Activated CD4-positive, alpha-beta memory T cell treated with anti-CD3 and anti-CD28 coated beads for 36 hours (primary cell): ENCODE data around the gene SLC25A23. TPM values are rescaled to one million over a fixed set of nuclear protein-coding genes. Genes with fewer than 3 reads are reported as not detected.
A peak's percentile ranks its signal among the peaks of the same experiment; 100 is the strongest.
"Not testable (repeated sequence)": the region's sequence is repeated elsewhere in the genome, so short reads cannot be mapped to it uniquely, and the experiment has no call there.

Source experiments
- CTCF ChIA-PET: fragments of 350-600 bp; sonication (Branson Sonifier 250); formaldehyde crosslinking; loops from one replicate; lab custom pipeline; 2021; ENCODE audit warnings: antibody characterized with exemption, inconsistent platforms; lab: Charles Lee
- POLR2A ChIA-PET: fragments of 350-600 bp; sonication (Branson Sonifier 250); formaldehyde crosslinking; loops from one replicate; lab custom pipeline; 2021; ENCODE audit warnings: antibody characterized with exemption; lab: Charles Lee
- DNase-seq: peaks from one replicate; pipeline ENCODE4 v3.0.0-alpha.2; 2020
- H3K27ac Mint-ChIP-seq: one replicate; pipeline ENCODE4 v1.8.0; 2021; ENCODE audit warnings: mixed read lengths
- H3K27me3 Mint-ChIP-seq: one replicate; pipeline ENCODE4 v1.8.0; 2021; ENCODE audit warnings: mixed read lengths
- H3K36me3 Mint-ChIP-seq: one replicate; pipeline ENCODE4 v1.8.0; 2021; ENCODE audit warnings: mixed read lengths
- H3K4me1 Mint-ChIP-seq: one replicate; pipeline ENCODE4 v1.8.0; 2021; ENCODE audit warnings: low read depth, mixed read lengths
- H3K4me3 Mint-ChIP-seq: one replicate; pipeline ENCODE4 v1.8.0; 2021; ENCODE audit warnings: mild to moderate bottlenecking, mixed read lengths
- H3K9me3 Mint-ChIP-seq: one replicate; pipeline ENCODE4 v1.8.0; 2021; ENCODE audit warnings: mixed read lengths
- intact Hi-C: fragments of 100-400 bp; cut with micrococcal nuclease; formaldehyde crosslinking; loops from one replicate; pipeline ENCODE4 v1.15.1; 2023
- total RNA-seq, 2 experiments: library from RNA; stranded (reverse); gene quantifications; one replicate each; pipeline ENCODE4 v1.2.3, GENCODE V29; 2021

SLC25A23 gene
- total RNA-seq = 10 to 100 TPM; 28.6 to 29.6 TPM

DNA sequence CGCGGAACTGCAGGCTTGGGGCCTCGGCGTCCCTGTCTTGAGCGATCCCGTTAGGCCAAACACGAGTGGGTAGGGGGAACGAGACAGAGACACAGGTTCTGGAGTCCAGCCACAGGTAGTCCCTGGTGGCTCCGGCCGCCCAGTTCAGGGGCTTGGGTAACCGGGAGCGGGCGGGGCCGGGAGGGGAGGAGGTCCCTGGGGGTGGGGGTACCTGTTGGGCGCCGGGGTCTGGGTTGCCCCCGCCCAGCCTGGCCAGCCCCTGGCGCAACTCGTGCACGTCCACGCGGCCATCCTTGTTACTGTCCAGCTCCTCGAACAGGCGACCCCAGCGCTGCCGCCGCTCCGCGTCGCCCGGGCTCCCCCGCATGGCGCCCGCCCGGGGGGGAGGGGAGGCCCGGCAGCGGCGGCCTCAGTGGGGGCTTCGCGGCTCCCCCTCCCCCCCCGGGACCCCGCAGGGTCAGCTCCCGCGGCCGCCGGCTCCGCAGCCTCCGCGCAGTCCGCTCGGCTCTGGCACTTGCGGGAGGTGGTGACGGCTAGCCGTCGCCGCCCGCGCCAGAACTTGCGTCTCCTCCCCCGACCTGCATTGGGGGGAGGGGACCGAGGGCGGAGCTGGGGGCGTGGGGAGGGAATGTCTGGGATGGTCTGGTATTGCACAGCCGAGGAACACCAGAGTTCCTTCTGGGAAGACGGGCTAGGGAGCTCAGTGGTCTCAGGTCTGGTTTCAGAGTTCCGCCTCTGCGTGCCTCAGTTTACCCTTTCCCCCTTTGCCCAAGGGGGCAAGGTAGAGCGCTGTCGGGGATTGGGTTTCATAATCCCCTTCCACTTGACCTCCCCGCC, at the start of gene SLC25A23:
SLC25A23 (minus strand) TSS at position 531 of the 837 bp plus-strand sequence; CDS start at position 367, 164 bp downstream.
- POLR2A ChIA-PET = interaction anchor here (1.1 kb wide), 1 partner anchor 22 kb away, joined by 3 read pairs; the partner anchor contains the start of gene DENND1C
- CTCF ChIA-PET = no interaction called here
- H3K4me1 Mint-ChIP-seq = peaks cover 16% of the 10 kb centered on the region
- peak; percentile 73 for DNase-seq
- intact Hi-C loops = loop anchor here (1.0 to 5.0 kb wide), 6 partner anchors 22 to 260 kb away; partner anchors contain the start of genes DENND1C and GTF2F1
- peaks cover 16% of the 10 kb centered on the region for H3K9me3 Mint-ChIP-seq
- peak within 1 kb of the TSS; percentile 88 for H3K27ac Mint-ChIP-seq
- H3K36me3 Mint-ChIP-seq = peaks cover 19% of the 10 kb centered on the region
- H3K27me3 Mint-ChIP-seq = no peaks in the 10 kb centered on the region
- peak within 1 kb of the TSS; percentile 91 for H3K4me3 Mint-ChIP-seq

DNA sequence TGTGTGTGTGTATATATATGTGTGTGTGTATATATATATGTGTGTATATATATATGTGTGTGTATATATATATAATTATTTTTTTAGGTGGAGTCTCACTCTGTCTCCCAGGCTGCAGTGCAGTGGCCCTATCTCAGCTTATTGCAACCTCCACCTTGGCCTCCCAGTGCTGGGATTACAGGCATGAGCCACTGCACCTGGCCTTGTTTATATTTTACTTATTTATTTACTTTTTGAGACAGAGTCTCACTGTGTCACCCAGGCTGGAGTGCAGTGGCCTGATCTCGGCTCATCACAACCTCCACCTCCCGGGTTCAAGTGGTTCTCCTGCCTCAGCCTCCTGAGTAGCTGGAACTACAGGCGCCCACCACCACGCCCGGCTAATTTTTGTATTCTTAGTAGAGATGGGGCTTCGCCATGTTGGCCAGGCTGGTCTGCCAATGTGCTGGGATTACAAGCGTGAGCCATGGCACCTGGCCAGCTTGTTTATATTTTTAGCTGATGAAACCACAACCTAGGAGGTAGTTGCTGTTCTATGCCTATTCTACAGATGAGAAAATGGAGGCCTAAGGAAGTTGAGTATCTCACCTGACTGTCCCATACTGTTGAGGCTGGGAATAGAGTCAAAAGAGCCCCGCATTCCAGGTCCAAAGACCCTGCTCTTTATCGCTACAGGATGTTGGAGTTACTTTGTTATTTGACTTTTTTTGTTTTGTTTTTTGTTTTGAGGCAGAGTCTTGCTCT, 48.6 kb upstream of the SLC25A23 start:
- H3K9me3 Mint-ChIP-seq, H3K36me3 Mint-ChIP-seq, DNase-seq, H3K4me3 Mint-ChIP-seq, POLR2A ChIA-PET, H3K4me1 Mint-ChIP-seq, H3K27ac Mint-ChIP-seq, intact Hi-C loops, H3K27me3 Mint-ChIP-seq: not testable (repeated sequence)
- CTCF ChIA-PET = interaction anchor here (1.3 kb wide), 1 partner anchor 9 kb away, joined by 3 read pairs; no protein-coding TSS in a partner anchor

DNA sequence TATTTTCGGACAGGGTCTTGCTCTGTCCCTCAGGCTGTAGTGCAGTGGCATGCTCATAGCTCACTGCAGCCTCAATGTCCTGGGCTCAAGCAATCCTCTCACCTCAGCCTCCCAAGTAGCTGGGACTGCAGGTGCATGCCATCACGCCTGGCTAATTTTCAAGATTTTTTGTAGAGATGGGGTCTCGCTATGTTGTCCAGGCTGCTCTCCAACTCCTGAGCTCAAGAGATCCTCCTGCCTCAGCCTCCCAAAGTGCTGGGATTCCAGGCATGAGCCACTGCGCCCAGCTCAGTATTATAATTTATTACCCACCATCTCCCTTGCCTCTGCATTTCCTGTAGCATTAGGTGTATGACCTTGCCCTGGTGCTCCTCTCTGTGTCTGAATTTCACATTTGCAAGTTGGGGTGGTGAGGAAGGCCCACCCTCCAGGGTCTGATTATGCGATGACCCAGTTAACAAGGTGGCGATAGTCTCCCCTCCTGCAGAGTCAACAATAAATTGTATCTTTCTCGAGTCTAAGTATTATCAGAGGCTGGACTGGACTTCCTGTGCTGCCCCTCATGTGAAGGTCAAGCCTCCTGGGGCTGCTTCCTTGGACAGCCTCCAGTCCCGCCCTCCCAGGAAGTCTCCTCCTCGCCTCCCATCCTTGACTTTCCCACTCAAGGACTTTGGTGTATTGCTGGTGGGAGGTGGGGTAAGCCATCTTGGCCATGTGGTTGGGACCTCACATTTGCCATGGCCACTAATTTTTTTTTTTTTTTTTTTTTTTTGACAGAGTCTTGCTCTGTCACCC, 44.0 kb upstream of the SLC25A23 start:
- Mint-ChIP-seq H3K27me3 (peaks cover 17% of the 10 kb centered on the region), H3K27ac (no peak overlapping the region), H3K9me3 (no peaks in the 10 kb centered on the region), H3K4me3 (no peak overlapping the region), H3K36me3 (no peaks in the 10 kb centered on the region), H3K4me1 (peaks cover 10% of the 10 kb centered on the region)
- intact Hi-C loops = loop anchor here (2.0 kb wide), 2 partner anchors 23 to 43 kb away; partner anchors contain the start of gene DENND1C
- ChIA-PET POLR2A (interaction anchor here (0.9 kb wide), 1 partner anchor 22 kb away, joined by 4 read pairs; the partner anchor contains the start of gene DENND1C), CTCF (interaction anchor here (0.6 to 2.7 kb wide), 6 partner anchors 13 to 150 kb away, joined by 3 to 9 read pairs (median 4); partner anchors contain the start of gene DENND1C)
- DNase-seq = no peak

DNA sequence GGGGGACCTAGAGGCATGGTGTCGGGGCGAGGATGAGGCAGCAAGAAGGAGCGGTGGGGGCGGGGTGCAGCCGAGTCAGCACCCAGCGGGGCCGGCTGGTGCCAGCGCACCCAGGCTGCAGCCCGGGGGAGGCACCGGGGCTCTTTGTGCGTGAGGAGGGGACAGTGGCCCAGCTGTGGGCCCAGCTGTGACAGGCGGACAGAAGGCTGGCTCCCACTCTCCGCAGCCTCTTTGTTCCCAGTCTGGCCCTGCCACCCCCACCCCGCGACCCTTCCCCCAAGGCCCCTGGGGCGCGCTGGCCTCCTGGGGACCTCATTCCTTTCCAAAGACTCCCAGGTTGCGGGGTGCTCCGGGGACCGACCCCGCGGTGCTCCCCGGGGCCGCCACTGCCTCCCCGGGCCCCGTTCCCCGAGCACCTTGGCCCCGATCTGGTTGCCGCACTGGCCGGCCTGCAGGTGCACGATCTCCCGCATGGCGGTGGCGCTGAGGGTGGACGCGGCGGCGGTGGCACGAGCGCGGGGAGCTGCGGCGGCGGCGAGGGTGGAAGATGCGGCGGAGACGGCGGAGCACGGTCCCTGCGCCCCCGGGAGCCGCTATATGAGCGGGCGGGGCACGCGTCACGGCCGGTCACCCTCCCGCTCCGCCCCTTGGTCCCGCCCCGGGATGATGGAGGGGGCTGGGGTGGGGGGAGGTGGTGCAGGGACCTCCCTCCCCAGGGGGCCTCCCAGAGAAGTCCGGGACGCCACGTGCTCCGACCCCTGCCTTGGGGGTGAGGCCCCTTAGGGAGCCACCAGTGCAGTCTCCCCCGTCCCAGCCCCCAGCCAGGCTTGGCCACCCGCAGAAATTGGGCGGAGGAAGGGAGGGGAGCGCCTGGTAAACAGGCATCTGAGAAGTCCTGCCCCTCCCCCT, 42.4 kb upstream of the SLC25A23 start, which contains the start of gene TUBB4A:
TUBB4A (minus strand) TSS at position 570 of the 909 bp plus-strand sequence; CDS start at position 473, 97 bp downstream.
- H3K27ac Mint-ChIP-seq = no peak within 1 kb of the TSS
- intact Hi-C loops = no loop called here
- peak; percentile 58 for DNase-seq
- peaks cover 17% of the 10 kb centered on the region for H3K27me3 Mint-ChIP-seq
- POLR2A ChIA-PET = interaction anchor here (0.8 to 1.6 kb wide), 3 partner anchors 15 to 64 kb away, joined by 3 to 4 read pairs (median 4); partner anchors contain the start of gene DENND1C
- peaks cover 10% of the 10 kb centered on the region for H3K4me1 Mint-ChIP-seq
- CTCF ChIA-PET = no interaction called here
- no peaks in the 10 kb centered on the region for H3K36me3 Mint-ChIP-seq
- peak within 1 kb of the TSS; percentile 71 for H3K4me3 Mint-ChIP-seq
- no peaks in the 10 kb centered on the region for H3K9me3 Mint-ChIP-seq

GRCh38 chr19:6500837-6501739, 41.5 kb upstream of the SLC25A23 start:
- no peak for DNase-seq
- ChIA-PET POLR2A (interaction anchor here (0.8 to 1.6 kb wide), 2 partner anchors 16 to 63 kb away, joined by 3 to 4 read pairs; no protein-coding TSS in a partner anchor), CTCF (interaction anchor here (1.0 kb wide), 1 partner anchor 19 kb away, joined by 4 read pairs; the partner anchor contains the start of gene DENND1C)
- Mint-ChIP-seq H3K9me3 (no peaks in the 10 kb centered on the region), H3K27me3 (peaks cover 17% of the 10 kb centered on the region), H3K36me3 (no peaks in the 10 kb centered on the region), H3K27ac (no peak overlapping the region), H3K4me3 (peak overlapping the region; percentile 71), H3K4me1 (peaks cover 10% of the 10 kb centered on the region)
- intact Hi-C loops = no loop called here

- Mint-ChIP-seq H3K27me3 (peaks cover 17% of the 10 kb centered on the region), H3K36me3 (no peaks in the 10 kb centered on the region), H3K27ac (no peak overlapping the region), H3K4me3 (no peak overlapping the region), H3K9me3 (no peaks in the 10 kb centered on the region), H3K4me1 (peaks cover 6% of the 10 kb centered on the region)
- ChIA-PET CTCF (interaction anchor here (1.0 kb wide), 1 partner anchor 18 kb away, joined by 4 read pairs; the partner anchor contains the start of gene DENND1C), POLR2A (no interaction called here)
- intact Hi-C loops = no loop called here
- DNase-seq = no peak
Measured at GRCh38 chr19:6499052-6499790, 39.6 kb upstream of the SLC25A23 start.

DNA sequence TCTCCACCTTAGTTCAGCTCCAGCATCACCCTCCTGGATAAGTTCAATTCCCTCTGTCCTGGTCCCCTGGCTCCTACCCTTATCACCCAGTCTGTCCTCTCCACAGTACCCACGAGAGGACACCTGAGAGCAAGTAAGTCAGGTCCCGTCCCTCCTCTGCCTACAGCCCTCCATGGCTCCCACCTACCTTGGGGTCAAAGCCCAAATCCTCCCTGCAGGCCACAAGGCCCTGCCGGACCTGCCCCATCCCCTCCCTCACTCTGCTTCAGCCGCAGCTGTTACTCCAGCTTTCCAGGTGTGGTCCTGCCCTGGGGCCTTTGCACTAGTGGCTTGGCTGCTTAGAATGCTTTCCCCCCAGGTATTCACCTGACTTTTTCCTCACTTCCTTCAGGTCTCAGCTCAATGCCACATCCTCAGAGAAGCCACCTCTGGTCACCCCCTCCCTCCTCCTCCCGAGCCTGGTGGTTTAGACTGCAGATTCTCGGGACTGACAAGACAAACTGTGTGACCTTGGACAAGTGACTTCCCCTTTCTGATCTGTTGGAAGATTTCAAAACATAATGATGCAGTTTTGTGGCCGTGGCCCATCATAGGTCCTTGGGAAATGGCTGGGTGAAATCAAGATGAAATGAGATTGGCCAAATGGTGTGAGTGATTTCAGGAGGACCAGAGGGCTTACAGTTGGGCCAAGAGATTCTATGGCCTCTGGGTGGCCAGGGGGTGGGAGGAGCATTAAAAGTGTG, 38.9 kb upstream of the SLC25A23 start:
- H3K27me3 Mint-ChIP-seq = peaks cover 13% of the 10 kb centered on the region
- CTCF ChIA-PET = no interaction called here
- H3K27ac Mint-ChIP-seq = no peak overlapping the region
- H3K36me3 Mint-ChIP-seq = no peaks in the 10 kb centered on the region
- intact Hi-C loops = no loop called here
- no peak for DNase-seq
- POLR2A ChIA-PET = no interaction called here
- H3K4me3 Mint-ChIP-seq = no peak overlapping the region
- peaks cover 6% of the 10 kb centered on the region for H3K4me1 Mint-ChIP-seq
- no peaks in the 10 kb centered on the region for H3K9me3 Mint-ChIP-seq

DNA sequence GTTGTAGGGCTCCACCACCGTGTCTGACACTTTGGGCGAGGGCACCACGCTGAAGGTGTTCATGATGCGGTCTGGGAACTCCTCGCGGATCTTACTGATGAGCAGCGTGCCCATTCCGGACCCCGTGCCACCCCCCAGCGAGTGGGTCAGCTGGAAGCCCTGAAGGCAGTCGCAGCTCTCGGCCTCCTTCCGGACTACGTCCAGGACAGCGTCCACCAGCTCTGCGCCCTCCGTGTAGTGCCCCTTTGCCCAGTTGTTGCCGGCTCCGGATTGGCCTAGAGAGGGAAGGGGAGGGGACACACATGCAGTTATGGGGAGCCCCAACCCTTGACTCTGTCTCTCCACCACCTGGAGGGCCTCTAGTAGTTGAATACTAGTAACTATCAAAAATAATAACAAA, 36.4 kb upstream of the SLC25A23 start:
- Mint-ChIP-seq H3K4me3 (no peak overlapping the region), H3K36me3 (no peaks in the 10 kb centered on the region), H3K9me3 (peaks cover 9% of the 10 kb centered on the region), H3K27ac (no peak overlapping the region), H3K4me1 (peaks cover 6% of the 10 kb centered on the region), H3K27me3 (peaks cover 4% of the 10 kb centered on the region)
- ChIA-PET POLR2A (no interaction called here), CTCF (no interaction called here)
- no peak for DNase-seq
- intact Hi-C loops = no loop called here

- ChIA-PET POLR2A (no interaction called here), CTCF (no interaction called here)
- DNase-seq = no peak
- Mint-ChIP-seq H3K27ac (no peak overlapping the region), H3K36me3 (no peaks in the 10 kb centered on the region), H3K27me3 (no peaks in the 10 kb centered on the region), H3K9me3 (peaks cover 9% of the 10 kb centered on the region), H3K4me3 (no peak overlapping the region), H3K4me1 (peaks cover 12% of the 10 kb centered on the region)
- intact Hi-C loops = no loop called here
Measured at GRCh38 chr19:6494438-6495036, 34.9 kb upstream of the SLC25A23 start.
